Karpas-422 (cell line): ENCODE measurements around the gene RPL41. TPM values are rescaled to one million over a fixed set of nuclear protein-coding genes. Genes with fewer than 3 reads are reported as not detected.
"Not testable (repeated sequence)": the region's sequence is repeated elsewhere in the genome, so short reads cannot be mapped to it uniquely, and the experiment has no call there.

Experiments
- DNase-seq: peaks from one replicate; pipeline ENCODE4 v3.0.0-alpha.2; 2015
- H2AFZ ChIP-seq: fragments of 200-600 bp; sonication (generic); 2 replicates; pipeline ENCODE4 v1.6.1; 2014; ENCODE audit warnings: antibody characterized with exemption, low read length, mixed read lengths
- H3K27ac ChIP-seq: fragments of 200-600 bp; sonication (generic); 2 replicates; pipeline ENCODE4 v1.5.1; 2014; ENCODE audit warnings: mild to moderate bottlenecking, low read length, moderate library complexity
- H3K27me3 ChIP-seq: fragments of 200-600 bp; sonication (generic); 2 replicates; pipeline ENCODE4 v1.6.1; 2014; ENCODE audit warnings: low read length, mixed read lengths
- H3K36me3 ChIP-seq: fragments of 200-600 bp; sonication (generic); 2 replicates; pipeline ENCODE4 v1.6.1; 2014; ENCODE audit warnings: low read length, mixed read lengths; ENCODE audit not compliant: insufficient read depth
- H3K4me1 ChIP-seq: fragments of 200-600 bp; sonication (generic); 2 replicates; pipeline ENCODE4 v1.6.1; 2014; ENCODE audit warnings: mild to moderate bottlenecking, low read length, mixed read lengths
- H3K4me2 ChIP-seq: fragments of 200-600 bp; sonication (generic); 2 replicates; pipeline ENCODE4 v1.6.1; 2014; ENCODE audit warnings: low read length, low read depth, mild to moderate bottlenecking; ENCODE audit not compliant: poor library complexity, severe bottlenecking
- H3K4me3 ChIP-seq: fragments of 200-600 bp; sonication (generic); 2 replicates; pipeline ENCODE4 v1.5.1; 2014; ENCODE audit warnings: mild to moderate bottlenecking, antibody characterized with exemption, low read length, mixed read lengths
- H3K79me2 ChIP-seq: fragments of 200-600 bp; sonication (generic); 2 replicates; pipeline ENCODE4 v1.6.1; 2014; ENCODE audit warnings: mild to moderate bottlenecking, low read length, mixed read lengths
- H3K9ac ChIP-seq: fragments of 200-600 bp; sonication (generic); 2 replicates; pipeline ENCODE4 v1.6.0; 2014; ENCODE audit warnings: low read length
- H3K9me2 ChIP-seq: fragments of 200-600 bp; sonication (generic), shearing (Covaris generic); replicated peaks from 2 replicates; pipeline ENCODE4 v1.6.0; 2014; ENCODE audit warnings: mild to moderate bottlenecking, low read length, moderate library complexity; ENCODE audit not compliant: insufficient read depth
- H3K9me3 ChIP-seq: fragments of 300-700, 200-600 bp; sonication (generic); 2 replicates; pipeline ENCODE4 v1.6.1; 2014; ENCODE audit warnings: low read length, mixed read lengths
- H4K20me1 ChIP-seq: fragments of 200-600 bp; sonication (generic); 2 replicates; pipeline ENCODE4 v1.6.1; 2014; ENCODE audit warnings: mild to moderate bottlenecking, antibody characterized with exemption, low read length, low read depth; ENCODE audit not compliant: insufficient read depth
- total RNA-seq: library from RNA; depleted of rRNA; stranded (reverse); fragments of >200 nt; shearing (Covaris generic); gene quantifications from 2 replicates; pipeline ENCODE4 v1.2.3, GENCODE V29; 2014; ENCODE audit warnings: low replicate concordance

RPL41 gene
- total RNA-seq, 1 experiment from 2014 or later: 7,506 TPM

GRCh38 chr12:56104815-56105608 lies 11.4 kb upstream of the RPL41 start:
- peak; percentile 73 for DNase-seq
- peak overlapping the region; percentile 88 for H3K27ac ChIP-seq
- no peaks in the 10 kb centered on the region for H3K9me3 ChIP-seq
- H3K36me3 ChIP-seq: peaks cover 36% of the 10 kb centered on the region
- peaks cover 14% of the 10 kb centered on the region; the same call in 1 of the 2 replicates for H4K20me1 ChIP-seq
- no peaks in the 10 kb centered on the region for H3K9me2 ChIP-seq
- H3K79me2 ChIP-seq: peaks cover 37% of the 10 kb centered on the region
- H3K27me3 ChIP-seq: no peaks in the 10 kb centered on the region
- peak overlapping the region; percentile 79 for H3K4me3 ChIP-seq
- H3K4me1 ChIP-seq: peaks cover 25% of the 10 kb centered on the region
- peak overlapping the region; percentile 89 for H3K4me2 ChIP-seq
- H3K9ac ChIP-seq: peak overlapping the region; percentile 99
- H2AFZ ChIP-seq: no peak overlapping the region

GRCh38 chr12:56105609-56105902 lies 10.9 kb upstream of the RPL41 start:
- peaks cover 14% of the 10 kb centered on the region; the same call in 1 of the 2 replicates for H4K20me1 ChIP-seq
- H3K79me2 ChIP-seq: peaks cover 37% of the 10 kb centered on the region
- peak overlapping the region; percentile 89 for H3K4me2 ChIP-seq
- no peaks in the 10 kb centered on the region for H3K9me2 ChIP-seq
- no peaks in the 10 kb centered on the region for H3K27me3 ChIP-seq
- no peak overlapping the region for H2AFZ ChIP-seq
- H3K4me3 ChIP-seq: peak overlapping the region; percentile 79
- peaks cover 39% of the 10 kb centered on the region for H3K36me3 ChIP-seq
- peak overlapping the region; percentile 88 for H3K27ac ChIP-seq
- DNase-seq: no peak
- H3K4me1 ChIP-seq: peaks cover 25% of the 10 kb centered on the region
- peak overlapping the region; percentile 99 for H3K9ac ChIP-seq
- H3K9me3 ChIP-seq: no peaks in the 10 kb centered on the region

GRCh38 chr12:56107242-56107641 lies 9.2 kb upstream of the RPL41 start:
- H2AFZ ChIP-seq: no peak overlapping the region
- peaks cover 37% of the 10 kb centered on the region for H3K79me2 ChIP-seq
- H3K4me3 ChIP-seq: no peak overlapping the region
- H4K20me1 ChIP-seq: peaks cover 14% of the 10 kb centered on the region; the same call in 1 of the 2 replicates
- no peaks in the 10 kb centered on the region for H3K9me2 ChIP-seq
- no peak overlapping the region; the same call in 1 of the 2 replicates for H3K9ac ChIP-seq
- peaks cover 51% of the 10 kb centered on the region for H3K36me3 ChIP-seq
- H3K4me1 ChIP-seq: peaks cover 25% of the 10 kb centered on the region
- no peak for DNase-seq
- H3K4me2 ChIP-seq: no peak overlapping the region
- H3K9me3 ChIP-seq: no peaks in the 10 kb centered on the region
- H3K27ac ChIP-seq: no peak overlapping the region
- no peaks in the 10 kb centered on the region for H3K27me3 ChIP-seq

DNA sequence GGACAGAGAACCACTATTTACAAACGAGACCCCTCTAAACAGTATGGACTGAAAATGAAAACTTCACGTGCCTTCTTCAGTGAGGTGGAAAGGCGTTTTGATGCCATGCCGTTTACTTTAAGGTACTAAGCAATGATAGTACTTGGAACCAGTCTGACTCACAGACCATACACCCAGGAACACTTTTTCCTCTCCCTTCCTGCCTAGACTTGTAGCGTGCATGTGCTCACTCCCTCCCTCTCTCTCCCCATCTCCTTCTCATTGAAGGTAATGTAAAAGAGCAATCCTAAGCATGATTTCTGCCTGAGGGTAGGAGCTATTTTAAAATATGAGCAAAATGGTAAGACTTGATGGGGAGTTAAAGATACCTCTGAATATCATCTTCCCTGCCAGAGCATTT lies 5.9 kb upstream of the RPL41 start:
- Histone ChIP-seq H3K9ac (no peak overlapping the region), H3K4me2 (no peak overlapping the region), H3K27me3 (no peaks in the 10 kb centered on the region), H3K9me2 (no peaks in the 10 kb centered on the region), H3K27ac (no peak overlapping the region), H3K4me1 (peaks cover 20% of the 10 kb centered on the region), H3K36me3 (peaks cover 59% of the 10 kb centered on the region), H3K4me3 (no peak overlapping the region), H3K9me3 (no peaks in the 10 kb centered on the region), H3K79me2 (peaks cover 21% of the 10 kb centered on the region), H2AFZ (no peak overlapping the region), H4K20me1 (peaks cover 8% of the 10 kb centered on the region; the same call in 1 of the 2 replicates)
- DNase-seq: no peak

DNA sequence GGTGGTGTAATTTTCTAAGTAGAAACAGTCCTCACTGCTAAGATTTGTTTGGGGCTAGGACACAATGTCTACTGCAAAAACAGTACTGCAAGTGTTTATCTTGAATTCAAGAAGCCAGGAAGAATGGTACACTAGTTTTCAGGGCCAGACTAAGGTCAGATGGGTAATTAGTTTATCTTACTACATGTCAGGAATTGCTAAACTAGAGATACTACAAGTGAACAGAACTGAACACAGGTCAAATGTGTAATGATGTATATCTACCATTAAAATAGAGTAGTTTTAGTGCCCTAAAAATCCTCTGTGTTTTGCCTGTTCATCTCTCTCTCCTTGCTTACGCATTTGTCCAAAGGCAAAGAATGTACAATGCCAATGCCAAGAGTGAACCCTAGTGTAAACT lies 2.3 kb upstream of the RPL41 start:
- Histone ChIP-seq H4K20me1 (no peaks in the 10 kb centered on the region), H3K36me3 (peaks cover 33% of the 10 kb centered on the region), H3K9me2 (no peaks in the 10 kb centered on the region)

GRCh38 chr12:56115329-56115728 lies 1.1 kb upstream of the RPL41 start:
- Histone ChIP-seq H3K79me2 (peaks cover 25% of the 10 kb centered on the region), H3K27me3 (no peaks in the 10 kb centered on the region), H3K9ac (peak overlapping the region; percentile 76), H2AFZ (no peak overlapping the region), H4K20me1 (no peaks in the 10 kb centered on the region), H3K4me3 (peak overlapping the region; percentile 90), H3K4me2 (peak overlapping the region; percentile 69), H3K9me2 (no peaks in the 10 kb centered on the region), H3K36me3 (peaks cover 33% of the 10 kb centered on the region), H3K4me1 (peaks cover 25% of the 10 kb centered on the region), H3K27ac (peak overlapping the region; percentile 93), H3K9me3 (no peaks in the 10 kb centered on the region)
- DNase-seq: no peak

More for the DNA sequence above, 2.3 kb upstream of the RPL41 start:
- peaks cover 14% of the 10 kb centered on the region for H3K79me2 ChIP-seq
- peaks cover 13% of the 10 kb centered on the region for H3K4me1 ChIP-seq
- no peak overlapping the region for H3K27ac ChIP-seq
- no peak overlapping the region for H2AFZ ChIP-seq
- H3K4me2 ChIP-seq: no peak overlapping the region
- DNase-seq: peak; percentile 46
- H3K9me3 ChIP-seq: no peaks in the 10 kb centered on the region
- H3K4me3 ChIP-seq: no peak overlapping the region
- no peak overlapping the region for H3K9ac ChIP-seq
- no peaks in the 10 kb centered on the region for H3K27me3 ChIP-seq

DNA sequence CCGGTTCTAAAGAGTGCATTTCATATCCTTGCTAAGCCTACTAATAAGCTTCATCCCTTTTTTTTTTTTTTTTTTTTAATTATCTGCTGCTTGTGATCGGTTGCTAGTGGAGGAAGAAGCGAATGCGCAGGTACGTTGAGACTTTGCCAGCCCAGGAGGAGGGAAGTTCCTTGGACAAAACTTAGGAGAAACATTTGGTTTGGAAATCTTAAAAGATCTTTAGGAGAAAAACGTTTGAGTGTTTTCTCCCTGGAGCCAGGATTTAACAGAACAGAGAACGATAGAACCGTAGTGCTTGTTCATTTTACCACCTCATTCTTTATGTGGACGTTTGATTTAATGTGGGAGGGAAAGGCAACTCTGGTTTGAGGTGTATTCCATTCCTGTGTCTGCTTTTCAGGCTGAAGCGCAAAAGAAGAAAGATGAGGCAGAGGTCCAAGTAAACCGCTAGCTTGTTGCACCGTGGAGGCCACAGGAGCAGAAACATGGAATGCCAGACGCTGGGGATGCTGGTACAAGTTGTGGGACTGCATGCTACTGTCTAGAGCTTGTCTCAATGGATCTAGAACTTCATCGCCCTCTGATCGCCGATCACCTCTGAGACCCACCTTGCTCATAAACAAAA lies 761 bp downstream of the RPL41 start:
- Histone ChIP-seq H3K4me2 (peak overlapping the region; percentile 69), H3K4me3 (peak overlapping the region; percentile 90), H3K79me2 (peaks cover 28% of the 10 kb centered on the region), H3K9ac (peak overlapping the region; percentile 85), H3K36me3 (peaks cover 19% of the 10 kb centered on the region), H3K4me1 (peaks cover 25% of the 10 kb centered on the region), H3K27ac (peak overlapping the region; percentile 93)
- peak; percentile 70 for DNase-seq
- not testable (repeated sequence) for H3K9me3 ChIP-seq, H4K20me1 ChIP-seq, H3K9me2 ChIP-seq, H3K27me3 ChIP-seq, H2AFZ ChIP-seq
